Measurements from ENCODE around the gene CSKMT. TPM values are rescaled to one million over a fixed set of nuclear protein-coding genes. Genes with fewer than 3 reads are reported as not detected.
"Not testable (repeated sequence)": the region's sequence is repeated elsewhere in the genome, so short reads cannot be mapped to it uniquely, and the experiment has no call there.

CSKMT gene
- total RNA-seq, 4 donors from 2014 or later: 2.8 to 18.4 (median 7.0) TPM

DNA sequence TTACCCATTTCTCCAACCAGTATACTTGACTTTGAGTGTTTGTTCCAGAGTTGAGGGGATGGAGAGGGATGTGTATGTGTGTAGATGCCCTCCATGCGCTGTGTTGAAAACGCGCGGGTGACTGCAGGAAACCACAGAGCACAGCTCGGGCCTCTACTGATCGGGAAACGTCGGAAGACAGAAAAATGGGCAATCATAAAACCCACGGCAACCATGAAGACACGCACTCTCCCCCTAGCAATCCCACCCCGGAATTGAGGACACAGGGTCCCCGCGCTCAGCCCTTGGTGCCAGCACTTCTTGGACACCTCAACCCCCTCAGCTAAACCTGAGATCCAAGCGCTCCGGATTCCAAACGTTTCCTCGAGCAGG, 6.1 kb downstream of the CSKMT start:
- ATAC-seq (ENCODE audit: low FRiP score) (peak; percentile 12), DNase-seq (ENCODE audit: low spot score) (no peak)
- TF ChIP-seq, protein P1, sequence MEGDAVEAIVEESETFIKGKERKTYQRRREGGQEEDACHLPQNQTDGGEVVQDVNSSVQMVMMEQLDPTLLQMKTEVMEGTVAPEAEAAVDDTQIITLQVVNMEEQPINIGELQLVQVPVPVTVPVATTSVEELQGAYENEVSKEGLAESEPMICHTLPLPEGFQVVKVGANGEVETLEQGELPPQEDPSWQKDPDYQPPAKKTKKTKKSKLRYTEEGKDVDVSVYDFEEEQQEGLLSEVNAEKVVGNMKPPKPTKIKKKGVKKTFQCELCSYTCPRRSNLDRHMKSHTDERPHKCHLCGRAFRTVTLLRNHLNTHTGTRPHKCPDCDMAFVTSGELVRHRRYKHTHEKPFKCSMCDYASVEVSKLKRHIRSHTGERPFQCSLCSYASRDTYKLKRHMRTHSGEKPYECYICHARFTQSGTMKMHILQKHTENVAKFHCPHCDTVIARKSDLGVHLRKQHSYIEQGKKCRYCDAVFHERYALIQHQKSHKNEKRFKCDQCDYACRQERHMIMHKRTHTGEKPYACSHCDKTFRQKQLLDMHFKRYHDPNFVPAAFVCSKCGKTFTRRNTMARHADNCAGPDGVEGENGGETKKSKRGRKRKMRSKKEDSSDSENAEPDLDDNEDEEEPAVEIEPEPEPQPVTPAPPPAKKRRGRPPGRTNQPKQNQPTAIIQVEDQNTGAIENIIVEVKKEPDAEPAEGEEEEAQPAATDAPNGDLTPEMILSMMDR (IDR thresholded peaks at IDR 0.05): no peak

DNA sequence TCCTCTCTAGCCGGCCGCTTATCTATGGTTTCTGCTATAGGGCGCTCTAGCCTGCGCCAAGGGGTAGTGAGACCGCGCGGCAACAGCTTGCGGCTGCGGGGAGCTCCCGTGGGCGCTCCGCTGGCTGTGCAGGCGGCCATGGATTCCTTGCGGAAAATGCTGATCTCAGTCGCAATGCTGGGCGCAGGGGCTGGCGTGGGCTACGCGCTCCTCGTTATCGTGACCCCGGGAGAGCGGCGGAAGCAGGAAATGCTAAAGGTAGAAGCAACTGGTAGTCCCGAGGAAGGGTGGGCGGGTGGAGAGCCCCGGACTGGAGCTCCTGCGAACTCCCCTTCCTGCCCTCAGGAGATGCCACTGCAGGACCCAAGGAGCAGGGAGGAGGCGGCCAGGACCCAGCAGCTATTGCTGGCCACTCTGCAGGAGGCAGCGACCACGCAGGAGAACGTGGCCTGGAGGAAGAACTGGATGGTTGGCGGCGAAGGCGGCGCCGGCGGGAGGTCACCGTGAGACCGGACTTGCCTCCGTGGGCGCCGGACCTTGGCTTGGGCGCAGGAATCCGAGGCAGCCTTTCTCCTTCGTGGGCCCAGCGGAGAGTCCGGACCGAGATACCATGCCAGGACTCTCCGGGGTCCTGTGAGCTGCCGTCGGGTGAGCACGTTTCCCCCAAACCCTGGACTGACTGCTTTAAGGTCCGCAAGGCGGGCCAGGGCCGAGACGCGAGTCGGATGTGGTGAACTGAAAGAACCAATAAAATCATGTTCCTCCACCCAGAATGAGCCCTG, 6.7 kb downstream of the CSKMT start, which contains the start of the genes LBHD1 and UQCC3:
Gene LBHD1 (minus strand): TSS at position 660 of the 782 bp plus-strand sequence. CDS start 2,236 bp downstream, outside the sequence.
Gene UQCC3 (plus strand): TSS at position 66 of the 782 bp plus-strand sequence. CDS start 73 bp downstream, at position 139.
- ATAC-seq (ENCODE audit: low FRiP score) (peak; percentile 79), DNase-seq (ENCODE audit: low spot score) (peak; percentile 43)
- TF ChIP-seq, protein P1 (IDR thresholded peaks at IDR 0.05): no peak

- TF ChIP-seq, protein P1 (IDR thresholded peaks at IDR 0.05): no peak
- DNase-seq (ENCODE audit: low spot score): no peak
- ATAC-seq (ENCODE audit: low FRiP score): no peak
Observed at GRCh38 chr11:62673196-62673525, 8.0 kb downstream of the CSKMT start.

DNA sequence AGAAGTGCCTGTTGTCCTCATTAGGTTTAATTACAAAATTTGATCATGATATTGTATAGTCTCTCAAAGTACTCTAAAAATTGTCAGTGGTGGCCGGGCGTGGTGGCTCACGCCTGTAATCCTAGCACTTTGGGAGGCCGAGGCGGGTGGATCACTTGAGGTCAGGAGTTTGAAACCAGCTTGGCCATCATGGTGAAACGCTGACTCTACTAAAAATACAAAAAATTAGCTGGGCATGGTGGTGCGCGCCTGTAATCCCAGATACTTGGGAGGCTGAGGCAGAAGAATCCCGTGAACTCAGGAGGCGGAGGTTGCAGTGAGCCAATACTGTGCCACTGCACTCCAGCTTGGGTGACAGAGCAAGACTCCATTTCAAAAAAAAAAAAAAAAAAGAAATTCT, 10.3 kb downstream of the CSKMT start:
- not testable (repeated sequence) for DNase-seq (ENCODE audit: low spot score); ATAC-seq (ENCODE audit: low FRiP score)

DNA sequence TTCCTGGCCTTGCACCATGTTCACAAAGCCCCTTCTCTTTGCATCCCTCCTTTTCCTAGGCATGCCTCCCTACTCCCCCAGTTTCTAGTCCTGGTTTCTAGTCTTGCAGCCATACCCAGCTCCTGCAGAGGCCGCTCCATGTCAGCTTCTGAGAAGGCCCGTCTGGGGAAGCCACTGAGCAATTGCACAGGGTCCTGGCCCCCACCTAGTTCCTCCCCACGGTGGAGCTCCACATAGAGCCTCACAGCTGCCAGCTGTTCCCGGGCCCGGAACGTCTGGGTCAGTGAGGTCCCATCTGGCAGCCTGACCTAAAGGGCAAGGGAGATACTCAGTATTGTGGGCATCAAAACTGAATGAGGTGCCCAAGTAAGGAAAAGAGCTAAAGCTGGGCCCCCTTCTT, 11.6 kb downstream of the CSKMT start:
- DNase-seq (ENCODE audit: low spot score) (no peak), ATAC-seq (ENCODE audit: low FRiP score) (no peak)
- TF ChIP-seq, protein P1 (IDR thresholded peaks at IDR 0.05): no peak

DNA sequence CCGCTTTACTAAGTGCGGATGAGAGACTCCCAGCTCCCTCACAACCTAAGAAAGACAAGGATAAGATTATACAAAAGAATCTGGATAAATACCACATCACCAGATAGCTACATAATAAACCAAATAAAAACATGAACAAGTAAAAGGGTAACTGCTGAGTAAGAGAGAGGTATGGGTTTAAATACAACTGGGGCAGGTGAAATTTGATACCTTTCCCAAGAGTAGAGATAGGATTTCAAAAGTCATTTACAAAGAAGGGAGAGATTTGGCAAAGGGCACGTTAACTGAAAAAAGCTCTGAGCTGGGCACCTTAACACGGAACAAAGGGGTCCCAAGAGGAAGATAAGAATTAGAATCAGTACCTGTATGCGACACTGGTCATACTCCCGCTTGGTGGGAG, 12.0 kb downstream of the CSKMT start:
- TF ChIP-seq, protein P1 (IDR thresholded peaks at IDR 0.05): no peak
- ATAC-seq (ENCODE audit: low FRiP score) (no peak), DNase-seq (ENCODE audit: low spot score) (no peak)

- ATAC-seq (ENCODE audit: low FRiP score) (no peak), DNase-seq (ENCODE audit: low spot score) (no peak)
- TF ChIP-seq, protein P1 (IDR thresholded peaks at IDR 0.05): no peak
Observed at GRCh38 chr11:62677714-62678113, 12.6 kb downstream of the CSKMT start.

Data from omental fat pad (tissue), 4 donors.